Transverse colon (tissue), 4 donors: Measurements from ENCODE around the gene TP73. TPM values are rescaled to one million over a fixed set of nuclear protein-coding genes. Genes with fewer than 3 reads are reported as not detected.

Source experiments
- DNase-seq: peaks from one replicate; pipeline ENCODE4 v3.0.0-alpha.2; 2019
- H3K27ac ChIP-seq, 4 donors: fragments of 200-600 bp; sonication (generic); 2 replicates each; pipeline ENCODE4 v1.5.1; 2016 to 2018; ENCODE audit warnings: inconsistent platforms in 4 of 4
- H3K27me3 ChIP-seq: fragments of 200-600 bp; sonication (generic); 2 replicates; pipeline ENCODE4 v1.5.1; 2017; ENCODE audit warnings: inconsistent platforms
- H3K36me3 ChIP-seq, 4 donors: fragments of 200-600 bp; sonication (generic); 2 replicates each; pipeline ENCODE4 v1.5.1; 2017 to 2019; ENCODE audit warnings: inconsistent platforms in 4 of 4
- H3K4me1 ChIP-seq, 4 donors: fragments of 200-600 bp; sonication (generic); 2 replicates each; pipeline ENCODE4 v1.5.1; 2017 to 2020; ENCODE audit warnings: inconsistent platforms in 4 of 4
- H3K4me3 ChIP-seq, 4 donors: fragments of 200-600 bp; sonication (generic); 1 replicate in 1 of 4; 2 replicates in 3 of 4; pipeline versions ENCODE4 v1.5.1 to v1.6.1; 2017 to 2019; ENCODE audit warnings: inconsistent platforms in 4 of 4
- H3K9me3 ChIP-seq, 2 donors: fragments of 200-600 bp; sonication (generic); 2 replicates each; pipeline ENCODE4 v1.5.1; 2017 to 2019; ENCODE audit warnings: inconsistent platforms in 2 of 2
- EP300 ChIP-seq: sonication (generic); formaldehyde crosslinking; IDR thresholded peaks from one replicate; pipeline ENCODE4 v1.6.1; 2017; ENCODE audit warnings: antibody characterized with exemption, low read depth
- POLR2A ChIP-seq: fragments of 450-650 bp; IDR thresholded peaks from one replicate; pipeline ENCODE4 v1.6.1; 2016; ENCODE audit warnings: antibody characterized with exemption, mild to moderate bottlenecking, moderate library complexity
- POLR2AphosphoS5 ChIP-seq, 3 donors: sonication (generic); formaldehyde crosslinking; IDR thresholded peaks; one replicate each; pipeline ENCODE4 v1.6.1; 2016; ENCODE audit warnings: antibody characterized with exemption in 3 of 3
- whole genome bisulfite sequencing, 2 donors: methylation state at CpG; one replicate each; pipeline ENCODE4 v1.1.5; 2018; ENCODE audit warnings: low coverage in 1 of 2; 5-methylcytosine and 5-hydroxymethylcytosine counted together
- in situ Hi-C, 4 donors: fragments of 200-750 bp; cut with MboI; loops; one replicate each; pipeline versions ENCODE4 v1.15.0 to v1.15.1; 2017; ENCODE audit warnings: low sequenced_read_pairs in 3 of 4, low pct_ligation_motif_present in 1 of 4, low pct_unique_long_range_greater_than_20kb in 1 of 4
- intact Hi-C: fragments of 100-400 bp; cut with DNase I; formaldehyde crosslinking; loops from one replicate; pipeline ENCODE4 v1.15.1; 2023; ENCODE audit warnings: low total_unique reads
- total RNA-seq, 4 donors: library from RNA; depleted of rRNA; stranded (reverse); fragments of >200 nt; gene quantifications; one replicate each; pipeline ENCODE4 v1.1.0, GENCODE V29; 2016
- TF ChIP-seq, protein P1 (sequence below), 5 experiments: fragments of 200-600 bp in 3 of 5; fragments of 450-650 bp in 2 of 5; sonication (generic) in 3 of 5; IDR thresholded peaks; 1 replicate in 2 of 5; 2 replicates in 3 of 5; pipeline ENCODE4 v1.5.1; 2016 to 2017; ENCODE audit warnings: antibody characterized with exemption in 5 of 5, inconsistent platforms in 3 of 5, mild to moderate bottlenecking in 2 of 5, moderate library complexity in 1 of 5

TP73 gene
- total RNA-seq, 4 donors from 2014 or later: 0.20 to 0.32 TPM; not detected in 2

DNA sequence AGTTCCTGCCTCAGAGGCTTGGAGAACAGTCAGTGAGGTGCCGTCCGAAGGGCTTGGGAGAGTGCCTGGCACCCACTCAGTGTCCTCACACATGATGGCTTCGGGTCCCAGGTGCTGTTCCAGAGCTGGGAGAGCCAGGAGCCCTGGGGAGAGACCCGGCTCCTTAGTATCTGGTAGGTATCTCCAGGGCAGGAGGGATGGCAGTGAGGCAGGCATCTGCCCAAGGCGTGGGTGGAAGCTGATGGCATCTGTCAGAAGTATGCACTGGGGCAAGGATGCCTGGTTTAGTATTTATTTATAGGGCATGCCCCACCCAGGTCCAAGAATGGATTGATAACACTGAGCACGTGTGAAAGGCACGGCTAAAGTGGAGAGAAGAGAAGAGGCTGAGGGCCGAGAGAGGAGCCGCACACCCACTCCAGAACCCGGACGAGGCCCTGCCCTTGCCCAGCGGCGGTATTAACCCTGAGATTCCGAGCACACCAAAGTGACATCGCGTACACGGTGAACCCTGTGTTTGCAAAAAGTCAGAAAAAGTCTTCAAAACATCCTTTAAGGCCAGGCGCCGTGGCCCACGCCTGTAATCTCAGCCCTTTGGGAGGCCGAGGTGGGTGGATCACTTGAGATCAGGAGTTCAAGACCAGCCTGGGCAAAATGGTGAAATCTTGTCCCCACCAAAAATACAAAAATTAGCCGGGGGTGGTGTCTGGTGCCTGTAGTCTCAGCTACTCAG lies 2.4 kb downstream of the TP73 start:
- DNase-seq: no peak
- 82% methylated on average over 15 to 22 of the region's 22 CpGs for WGBS, 2 donors
- in situ Hi-C loops (no loop called here), intact Hi-C loops (no loop called here)
- peaks cover 83% of the 10 kb centered on the region for H3K27me3 ChIP-seq
- H3K27ac ChIP-seq: no peak overlapping the region
- H3K9me3 ChIP-seq: no peaks in the 10 kb centered on the region
- TF ChIP-seq POLR2A: no peak
- TF ChIP-seq, protein P1, sequence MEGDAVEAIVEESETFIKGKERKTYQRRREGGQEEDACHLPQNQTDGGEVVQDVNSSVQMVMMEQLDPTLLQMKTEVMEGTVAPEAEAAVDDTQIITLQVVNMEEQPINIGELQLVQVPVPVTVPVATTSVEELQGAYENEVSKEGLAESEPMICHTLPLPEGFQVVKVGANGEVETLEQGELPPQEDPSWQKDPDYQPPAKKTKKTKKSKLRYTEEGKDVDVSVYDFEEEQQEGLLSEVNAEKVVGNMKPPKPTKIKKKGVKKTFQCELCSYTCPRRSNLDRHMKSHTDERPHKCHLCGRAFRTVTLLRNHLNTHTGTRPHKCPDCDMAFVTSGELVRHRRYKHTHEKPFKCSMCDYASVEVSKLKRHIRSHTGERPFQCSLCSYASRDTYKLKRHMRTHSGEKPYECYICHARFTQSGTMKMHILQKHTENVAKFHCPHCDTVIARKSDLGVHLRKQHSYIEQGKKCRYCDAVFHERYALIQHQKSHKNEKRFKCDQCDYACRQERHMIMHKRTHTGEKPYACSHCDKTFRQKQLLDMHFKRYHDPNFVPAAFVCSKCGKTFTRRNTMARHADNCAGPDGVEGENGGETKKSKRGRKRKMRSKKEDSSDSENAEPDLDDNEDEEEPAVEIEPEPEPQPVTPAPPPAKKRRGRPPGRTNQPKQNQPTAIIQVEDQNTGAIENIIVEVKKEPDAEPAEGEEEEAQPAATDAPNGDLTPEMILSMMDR (IDR thresholded peaks at IDR 0.05): no peak
- no peak for TF ChIP-seq EP300
- no peak for TF ChIP-seq POLR2AphosphoS5 (IDR thresholded peaks at IDR 0.05)
- peaks cover 6 to 30% (median 25%) of the 10 kb centered on the region in 4 donors for H3K4me1 ChIP-seq
- H3K4me3 ChIP-seq: no peak overlapping the region
- no peaks in the 10 kb centered on the region for H3K36me3 ChIP-seq

GRCh38 chr1:3656450-3657095 lies 4.3 kb downstream of the TP73 start:
- Histone ChIP-seq H3K27ac (no peak overlapping the region), H3K36me3 (no peaks in the 10 kb centered on the region), H3K4me3 (no peak overlapping the region), H3K4me1 (peaks cover 0 to 14% (median 12%) of the 10 kb centered on the region in 4 donors), H3K9me3 (no peaks in the 10 kb centered on the region), H3K27me3 (peaks cover 72% of the 10 kb centered on the region)
- 72 to 74% methylated on average over 6 to 13 of the region's 13 CpGs for WGBS, 2 donors
- intact Hi-C loops: no loop called here
- no peak for DNase-seq
- in situ Hi-C loops: no loop called here
- TF ChIP-seq POLR2A (no peak), EP300 (no peak), POLR2AphosphoS5 (IDR thresholded peaks at IDR 0.05) (no peak)
- TF ChIP-seq, protein P1 (IDR thresholded peaks at IDR 0.05): no peak

- H3K4me1 ChIP-seq: peaks cover 0 to 9% (median 7%) of the 10 kb centered on the region in 4 donors
- DNase-seq: no peak
- no peak for TF ChIP-seq POLR2AphosphoS5 (IDR thresholded peaks at IDR 0.05)
- TF ChIP-seq POLR2A: no peak
- TF ChIP-seq, protein P1 (IDR thresholded peaks at IDR 0.05): no peak
- no peak for TF ChIP-seq EP300
- intact Hi-C loops (no loop called here), in situ Hi-C loops (no loop called here)
- H3K27me3 ChIP-seq: peaks cover 69% of the 10 kb centered on the region
- H3K9me3 ChIP-seq: no peaks in the 10 kb centered on the region
- no peak overlapping the region for H3K27ac ChIP-seq
- no peaks in the 10 kb centered on the region for H3K36me3 ChIP-seq
- 68% methylated on average over 6 of the region's 6 CpGs; no CpG with 5 or more reads in 1 of the 2 donors for WGBS, 2 donors
- no peak overlapping the region for H3K4me3 ChIP-seq
Observed at GRCh38 chr1:3657096-3657475, 4.8 kb downstream of the TP73 start.

- Histone ChIP-seq H3K4me3 (no peak overlapping the region), H3K9me3 (no peaks in the 10 kb centered on the region), H3K27me3 (peaks cover 69% of the 10 kb centered on the region), H3K36me3 (no peaks in the 10 kb centered on the region), H3K4me1 (peaks cover 0 to 5% (median 2%) of the 10 kb centered on the region in 4 donors), H3K27ac (no peak overlapping the region)
- intact Hi-C loops: no loop called here
- 64 to 70% methylated on average over 5 to 25 of the region's 26 CpGs for WGBS, 2 donors
- no peak for TF ChIP-seq EP300
- TF ChIP-seq, protein P1 (IDR thresholded peaks at IDR 0.05): no peak
- no peak for TF ChIP-seq POLR2A
- no peak for TF ChIP-seq POLR2AphosphoS5 (IDR thresholded peaks at IDR 0.05)
- DNase-seq: no peak
- in situ Hi-C loops: no loop called here
Observed at GRCh38 chr1:3657578-3658230, 5.4 kb downstream of the TP73 start.
